Thoracic aorta (tissue), 2 donors: Measurements from ENCODE around the gene VAV2. TPM values are rescaled to one million over a fixed set of nuclear protein-coding genes. Genes with fewer than 3 reads are reported as not detected.

ENCODE experiments used
- ATAC-seq: fragments of 150-250 bp; one replicate; pipeline ENCODE4 v1.8.0; 2017; ENCODE audit warnings: low read depth; ENCODE audit not compliant: insufficient number of reproducible peaks, low FRiP score
- DNase-seq: peaks from one replicate; pipeline ENCODE4 v3.0.0-alpha.2; 2020; ENCODE audit warnings: low spot score
- H3K27ac ChIP-seq, 2 donors: fragments of 200-600 bp; sonication (generic); 1 replicate in 1 of 2; 2 replicates in 1 of 2; pipeline ENCODE4 v1.5.1; 2016; ENCODE audit warnings: mild to moderate bottlenecking in 2 of 2, moderate library complexity in 2 of 2
- H3K27me3 ChIP-seq: fragments of 200-600 bp; sonication (generic); replicated peaks from 2 replicates; pipeline ENCODE4 v1.6.0; 2016; ENCODE audit warnings: mild to moderate bottlenecking; ENCODE audit not compliant: insufficient read depth
- H3K36me3 ChIP-seq: fragments of 200-600 bp; sonication (generic); one replicate; pipeline ENCODE4 v1.5.1; 2016
- H3K4me1 ChIP-seq, 2 donors: fragments of 200-600 bp; sonication (generic); 1 replicate in 1 of 2; 2 replicates in 1 of 2; pipeline versions ENCODE4 v1.5.1 to v1.6.0; 2016; ENCODE audit warnings: low read depth in 2 of 2, mild to moderate bottlenecking in 1 of 2; ENCODE audit not compliant: control insufficient read depth in 1 of 2
- H3K4me3 ChIP-seq: fragments of 200-600 bp; sonication (generic); 2 replicates; pipeline ENCODE4 v1.5.1; 2016; ENCODE audit warnings: mild to moderate bottlenecking
- H3K9me3 ChIP-seq: fragments of 200-600 bp; sonication (generic); 2 replicates; pipeline ENCODE4 v1.5.1; 2016
- CTCF ChIP-seq: fragments of 200-600 bp; sonication (generic); IDR thresholded peaks from one replicate; pipeline ENCODE4 v1.5.1; 2019; ENCODE audit warnings: antibody characterized with exemption
- total RNA-seq, 2 donors: library from RNA; depleted of rRNA; stranded (reverse); fragments of >200 nt; gene quantifications; one replicate each; pipeline versions ENCODE4 v1.1.0 to v1.2.3, GENCODE V29; 2016

Gene VAV2
- total RNA-seq, 2 donors from 2014 or later = 10.1 to 11.5 TPM

- Histone ChIP-seq H3K36me3 (no peaks in the 10 kb centered on the region), H3K27me3 (no peaks in the 10 kb centered on the region), H3K4me1 (no peaks in the 10 kb centered on the region), H3K4me3 (no peak overlapping the region), H3K27ac (no peak overlapping the region), H3K9me3 (no peaks in the 10 kb centered on the region)
- TF ChIP-seq CTCF = no peak
- ATAC-seq = no peak
- no peak for DNase-seq
These were observed 145.5 kb downstream of the VAV2 start for GRCh38 chr9:133846483-133847090.

DNA sequence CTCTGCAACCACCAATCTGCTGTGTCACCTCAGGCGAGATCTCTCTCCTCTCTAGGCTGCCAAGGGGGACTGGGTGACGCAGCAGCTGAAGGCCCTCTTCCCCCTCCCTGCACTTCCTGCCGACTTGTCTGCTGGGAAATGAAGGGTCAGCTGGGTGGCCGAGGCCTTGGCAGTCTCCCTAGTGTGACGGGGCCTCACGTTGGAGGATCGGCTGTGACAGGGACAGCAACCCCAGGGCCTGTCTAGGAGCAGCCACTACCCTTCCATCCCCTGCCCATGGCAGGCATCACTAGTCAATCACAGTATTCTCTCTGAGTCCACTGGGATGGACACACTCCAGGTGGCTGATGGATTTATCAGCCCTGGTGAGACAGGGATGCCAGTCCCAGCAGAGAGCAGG is 146.7 kb downstream of the VAV2 start:
- Histone ChIP-seq H3K4me3 (peak overlapping the region; percentile 61), H3K36me3 (no peaks in the 10 kb centered on the region), H3K9me3 (no peaks in the 10 kb centered on the region), H3K27me3 (no peaks in the 10 kb centered on the region), H3K4me1 (no peaks in the 10 kb centered on the region), H3K27ac (peak overlapping the region in 1 of 2 donors; percentile 58)
- ATAC-seq (no peak), DNase-seq (no peak)
- TF ChIP-seq CTCF = no peak

DNA sequence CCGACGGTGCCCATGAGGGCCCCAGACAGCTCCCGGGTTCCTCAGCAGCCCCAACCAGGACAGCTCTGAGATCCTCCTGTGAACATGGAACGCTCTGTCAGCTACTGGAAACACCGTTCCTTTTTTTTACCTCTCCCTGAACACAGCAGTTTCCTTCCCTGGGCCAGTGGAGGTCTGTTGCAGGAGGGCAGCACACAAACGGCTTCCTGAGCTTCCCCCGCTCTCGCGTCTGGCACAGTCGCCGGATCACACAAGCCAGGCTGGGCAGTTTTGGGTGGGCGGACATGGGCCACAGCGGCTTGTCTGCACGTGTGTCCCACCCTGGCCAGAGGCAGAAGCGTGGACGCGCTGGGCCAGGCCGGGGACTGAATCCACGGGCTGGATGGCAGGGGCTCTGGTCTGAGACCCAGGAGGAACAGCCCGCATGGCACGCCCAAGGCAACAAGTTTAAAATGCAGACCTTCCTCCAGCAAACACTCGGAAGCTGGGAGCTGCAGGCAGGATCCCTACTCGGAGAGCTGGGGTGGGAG is 147.2 kb downstream of the VAV2 start:
- H3K27ac ChIP-seq = peak overlapping the region in 1 of 2 donors; percentile 58
- peak overlapping the region; percentile 61 for H3K4me3 ChIP-seq
- DNase-seq = no peak
- H3K9me3 ChIP-seq = no peaks in the 10 kb centered on the region
- H3K27me3 ChIP-seq = no peaks in the 10 kb centered on the region
- no peak for ATAC-seq
- H3K36me3 ChIP-seq = no peaks in the 10 kb centered on the region
- no peaks in the 10 kb centered on the region for H3K4me1 ChIP-seq
- TF ChIP-seq CTCF = no peak

GRCh38 chr9:133844398-133844784 is 147.7 kb downstream of the VAV2 start:
- Histone ChIP-seq H3K27me3 (no peaks in the 10 kb centered on the region), H3K36me3 (no peaks in the 10 kb centered on the region), H3K9me3 (no peaks in the 10 kb centered on the region), H3K4me1 (no peaks in the 10 kb centered on the region), H3K27ac (peak overlapping the region in 1 of 2 donors; percentile 58), H3K4me3 (peak overlapping the region; percentile 61)
- no peak for TF ChIP-seq CTCF
- DNase-seq = no peak
- ATAC-seq = no peak

- no peaks in the 10 kb centered on the region for H3K4me1 ChIP-seq
These were observed 148.2 kb downstream of the VAV2 start for GRCh38 chr9:133843751-133844397.

More at GRCh38 chr9:133843751-133844397, 148.2 kb downstream of the VAV2 start:
- no peaks in the 10 kb centered on the region for H3K36me3 ChIP-seq
- no peak for TF ChIP-seq CTCF
- H3K9me3 ChIP-seq = no peaks in the 10 kb centered on the region
- ATAC-seq (no peak), DNase-seq (no peak)
- no peak overlapping the region for H3K27ac ChIP-seq
- H3K27me3 ChIP-seq = no peaks in the 10 kb centered on the region
- no peak overlapping the region for H3K4me3 ChIP-seq
